H9 (cell line): ENCODE results near the gene STK24. TPM values are rescaled to one million over a fixed set of nuclear protein-coding genes. Genes with fewer than 3 reads are reported as not detected.

Source experiments
- DNase-seq: peaks from one replicate; pipeline ENCODE4 v3.0.0-alpha.2; 2017
- H2AFZ ChIP-seq: one replicate; pipeline ENCODE4 v1.6.1; 2013; ENCODE audit warnings: mild to moderate bottlenecking, low read length, control low read depth, moderate library complexity
- H2AK5ac ChIP-seq: 2 replicates; pipeline ENCODE4 v1.6.1; 2013; ENCODE audit warnings: low read length, control low read depth, mixed read lengths; ENCODE audit not compliant: insufficient read length
- H2BK120ac ChIP-seq: one replicate; pipeline ENCODE4 v1.6.1; 2013; ENCODE audit warnings: low read depth, mild to moderate bottlenecking, low read length, control low read depth, inconsistent platforms; ENCODE audit not compliant: poor library complexity, severe bottlenecking
- H2BK12ac ChIP-seq: 2 replicates; pipeline ENCODE4 v1.6.1; 2013; ENCODE audit warnings: low read length, control low read depth, mixed read lengths, low read depth; ENCODE audit not compliant: insufficient read length
- H2BK15ac ChIP-seq: 2 replicates; pipeline ENCODE4 v1.6.1; 2013; ENCODE audit warnings: low read depth, low read length, control low read depth
- H2BK20ac ChIP-seq: one replicate; pipeline ENCODE4 v1.6.1; 2013; ENCODE audit warnings: low read depth, mild to moderate bottlenecking, low read length, control low read depth, inconsistent platforms; ENCODE audit not compliant: poor library complexity, severe bottlenecking
- H2BK5ac ChIP-seq: 2 replicates; pipeline ENCODE4 v1.6.1; 2013; ENCODE audit warnings: low read length, control low read depth, mixed read lengths; ENCODE audit not compliant: insufficient read length
- H3K14ac ChIP-seq: 2 replicates; pipeline ENCODE4 v1.6.1; 2013; ENCODE audit warnings: low read length, control low read depth; ENCODE audit not compliant: insufficient read depth
- H3K18ac ChIP-seq: 2 replicates; pipeline ENCODE4 v1.6.1; 2013; ENCODE audit warnings: low read depth, mild to moderate bottlenecking, mixed read lengths, low read length, control low read depth; ENCODE audit not compliant: insufficient read length
- H3K23ac ChIP-seq: 2 replicates; pipeline ENCODE4 v1.6.1; 2013; ENCODE audit warnings: low read length, control low read depth, mixed read lengths, low read depth; ENCODE audit not compliant: insufficient read length
- H3K23me2 ChIP-seq: 2 replicates; pipeline ENCODE4 v1.6.1; 2013; ENCODE audit warnings: low read depth, mild to moderate bottlenecking, mixed read lengths, low read length, control low read depth; ENCODE audit not compliant: insufficient read length, poor library complexity, severe bottlenecking
- H3K27ac ChIP-seq: 2 replicates; pipeline ENCODE4 v1.5.1; 2013; ENCODE audit warnings: low read length, control low read depth, mixed read lengths, low read depth; ENCODE audit not compliant: insufficient read length
- H3K27me3 ChIP-seq: 2 replicates; pipeline ENCODE4 v1.6.1; 2013; ENCODE audit warnings: low read length, control low read depth, inconsistent platforms; ENCODE audit not compliant: insufficient read depth
- H3K4ac ChIP-seq: 2 replicates; pipeline ENCODE4 v1.6.1; 2013; ENCODE audit warnings: low read depth, mild to moderate bottlenecking, control low read depth, inconsistent platforms, low read length, moderate library complexity
- H3K4me1 ChIP-seq: 2 replicates; pipeline ENCODE4 v1.6.1; 2013; ENCODE audit warnings: low read length, control low read depth, inconsistent platforms; ENCODE audit not compliant: insufficient read depth
- H3K4me2 ChIP-seq: 2 replicates; pipeline ENCODE4 v1.6.1; 2013; ENCODE audit warnings: low read length, control low read depth, mixed read lengths; ENCODE audit not compliant: insufficient read length, insufficient read depth
- H3K56ac ChIP-seq: 2 replicates; pipeline ENCODE4 v1.6.1; 2013; ENCODE audit warnings: low read depth, mild to moderate bottlenecking, mixed read lengths, low read length, control low read depth; ENCODE audit not compliant: insufficient read length
- H3K79me1 ChIP-seq: 2 replicates; pipeline ENCODE4 v1.6.1; 2013; ENCODE audit warnings: low read depth, mild to moderate bottlenecking, moderate library complexity, low read length, control low read depth, inconsistent platforms; ENCODE audit not compliant: insufficient read depth, poor library complexity, severe bottlenecking
- H3K79me2 ChIP-seq: 2 replicates; pipeline ENCODE4 v1.6.1; 2013; ENCODE audit warnings: low read length, control low read depth, inconsistent platforms; ENCODE audit not compliant: insufficient read depth
- H3K9ac ChIP-seq: 2 replicates; pipeline ENCODE4 v1.6.1; 2013; ENCODE audit warnings: low read length, control low read depth, mixed read lengths; ENCODE audit not compliant: insufficient read length; ENCODE audit errors: extremely low read depth
- H3K9me3 ChIP-seq: one replicate; pipeline ENCODE4 v1.6.1; 2013; ENCODE audit warnings: low read depth, low read length, inconsistent platforms; ENCODE audit not compliant: control insufficient read depth
- H3T11ph ChIP-seq: one replicate; pipeline ENCODE4 v1.6.1; 2013; ENCODE audit warnings: mild to moderate bottlenecking, low read length, control low read depth, inconsistent platforms
- H4K20me1 ChIP-seq: one replicate; pipeline ENCODE4 v1.6.1; 2013; ENCODE audit not compliant: control insufficient read depth, insufficient read length, insufficient read depth
- H4K5ac ChIP-seq: 2 replicates; pipeline ENCODE4 v1.6.1; 2013; ENCODE audit warnings: low read depth, mild to moderate bottlenecking, mixed read lengths, low read length, control low read depth; ENCODE audit not compliant: insufficient read length
- H4K8ac ChIP-seq: replicated peaks from 2 replicates; pipeline ENCODE4 v1.6.1; 2013; ENCODE audit warnings: low read length, control low read depth, mixed read lengths, low read depth; ENCODE audit not compliant: insufficient read length
- H4K91ac ChIP-seq: 2 replicates; pipeline ENCODE4 v1.6.1; 2013; ENCODE audit warnings: low read depth, mild to moderate bottlenecking, moderate library complexity, mixed read lengths, low read length, control low read depth; ENCODE audit not compliant: insufficient read length
- H3K27ac Mint-ChIP-seq, 3 experiments: 2 replicates in 2 of 3; 3 replicates in 1 of 3; pipeline ENCODE4 v1.8.0; 2020 to 2021; ENCODE audit warnings: mixed read lengths in 3 of 3, mild to moderate bottlenecking in 1 of 3, moderate library complexity in 1 of 3
- H3K27me3 Mint-ChIP-seq: 2 replicates; pipeline ENCODE4 v1.8.0; 2021; ENCODE audit warnings: low read depth, mild to moderate bottlenecking, moderate library complexity, mixed read lengths
- H3K36me3 Mint-ChIP-seq, 3 experiments: 2 replicates in 2 of 3; 3 replicates in 1 of 3; pipeline ENCODE4 v1.8.0; 2020 to 2021; ENCODE audit warnings: low read depth in 3 of 3, mixed read lengths in 3 of 3; ENCODE audit not compliant: insufficient read depth in 1 of 3
- H3K4me1 Mint-ChIP-seq, 2 experiments: 2 replicates each; pipeline ENCODE4 v1.8.0; 2020; ENCODE audit warnings: mixed read lengths in 2 of 2
- H3K4me3 Mint-ChIP-seq, 2 experiments: 2 replicates in 1 of 2; 3 replicates in 1 of 2; pipeline ENCODE4 v1.8.0; 2020 to 2021; ENCODE audit warnings: mild to moderate bottlenecking in 2 of 2, mixed read lengths in 2 of 2, moderate library complexity in 1 of 2
- H3K9me3 Mint-ChIP-seq, 2 experiments: 2 replicates in 1 of 2; 3 replicates in 1 of 2; pipeline ENCODE4 v1.8.0; 2020; ENCODE audit warnings: mild to moderate bottlenecking in 2 of 2, mixed read lengths in 2 of 2, moderate library complexity in 1 of 2
- CTCF ChIP-seq: fragments of 200-600 bp; sonication (generic); conservative IDR thresholded peaks from 3 replicates; pipeline ENCODE4 v1.8.0; 2021; ENCODE audit warnings: antibody characterized with exemption, mild to moderate bottlenecking
- WGBS: extraction: QIAGEN DNeasy Blood & Tissue Kit; methylation state at CpG from one replicate; pipeline ENCODE4 v1.1.7; 2013; ENCODE audit warnings: missing lambda C conversion rate, low lambda C conversion rate, mixed read lengths; ENCODE audit not compliant: insufficient read length; ENCODE audit errors: extremely low coverage; 5-methylcytosine and 5-hydroxymethylcytosine counted together
- total RNA-seq: library from RNA; stranded (reverse); gene quantifications from 2 replicates; pipeline ENCODE4 v1.2.1, GENCODE V29; 2021

Gene STK24
- total RNA-seq, 1 experiment from 2014 or later = 134 TPM

- WGBS = no CpG with 5 or more reads among the region's 5 CpGs
- Histone ChIP-seq H3K27me3 (no peaks in the 10 kb centered on the region), H2AFZ (no peak overlapping the region), H2BK120ac (no peak overlapping the region), H4K91ac (no peak overlapping the region), H3K23me2 (no peaks in the 10 kb centered on the region), H2BK5ac (no peak overlapping the region), H3T11ph (no peak overlapping the region), H2AK5ac (no peak overlapping the region), H4K5ac (no peak overlapping the region), H3K4ac (no peak overlapping the region), H3K4me1 (peaks cover 15% of the 10 kb centered on the region; the same call in 1 of the 2 replicates), H2BK15ac (no peak overlapping the region), H3K18ac (no peak overlapping the region), H3K79me2 (peaks cover 65% of the 10 kb centered on the region), H3K9ac (no peak overlapping the region), H3K9me3 (no peaks in the 10 kb centered on the region), H3K23ac (no peak overlapping the region), H3K56ac (no peak overlapping the region), H4K20me1 (no peaks in the 10 kb centered on the region), H2BK20ac (no peak overlapping the region), H3K27ac (no peak overlapping the region), H3K79me1 (peaks cover 16% of the 10 kb centered on the region), H2BK12ac (no peak overlapping the region), H3K4me2 (no peak overlapping the region), H4K8ac (no peak overlapping the region), H3K14ac (no peak overlapping the region)
- Mint-ChIP-seq H3K36me3 (peaks cover 2 to 9% (median 7%) of the 10 kb centered on the region in 3 experiments; a peak in 3 of 7 replicates), H3K4me1 (peaks cover 67% of the 10 kb centered on the region in 2 experiments), H3K27me3 (no peaks in the 10 kb centered on the region), H3K9me3 (no peaks in the 10 kb centered on the region; a peak in 1 of 5 replicates), H3K27ac (peak overlapping the region in 1 of 3 experiments; percentile 92; a peak in 2 of 7 replicates), H3K4me3 (no peak overlapping the region)
- TF ChIP-seq CTCF = no peak
- DNase-seq = no peak
Measured at GRCh38 chr13:98541191-98541590, 35.7 kb downstream of the STK24 start.
